DOHH2 (cell line): ENCODE measurements around the gene MMAB.

Experiments
- H3F3A ChIP-seq: fragments of 200-600 bp; sonication (generic), shearing (Covaris generic); 2 replicates; pipeline ENCODE4 v1.6.0; 2016; ENCODE audit warnings: antibody characterized with exemption, mild to moderate bottlenecking; ENCODE audit not compliant: control insufficient read depth, insufficient read depth
- H3K27ac ChIP-seq: fragments of 200-600 bp; sonication (generic); 2 replicates; pipeline ENCODE4 v1.5.1; 2014; ENCODE audit warnings: low read depth, mild to moderate bottlenecking, low read length, moderate library complexity
- H3K27me3 ChIP-seq: fragments of 200-600 bp; sonication (generic); 2 replicates; pipeline ENCODE4 v1.6.1; 2014; ENCODE audit warnings: mild to moderate bottlenecking, low read length, mixed read lengths; ENCODE audit not compliant: control insufficient read depth
- H3K36me3 ChIP-seq: fragments of 200-600 bp; sonication (generic); 2 replicates; pipeline ENCODE4 v1.6.1; 2014; ENCODE audit warnings: mild to moderate bottlenecking, low read length, moderate library complexity, mixed read lengths; ENCODE audit not compliant: control insufficient read depth
- H3K4me1 ChIP-seq: fragments of 200-600 bp; sonication (generic); 2 replicates; pipeline ENCODE4 v1.6.1; 2014; ENCODE audit warnings: mild to moderate bottlenecking, low read length, mixed read lengths; ENCODE audit not compliant: control insufficient read depth
- H3K4me2 ChIP-seq: fragments of 200-600 bp; sonication (generic); 2 replicates; pipeline ENCODE4 v1.6.0; 2014; ENCODE audit warnings: mild to moderate bottlenecking, low read length, moderate library complexity
- H3K4me3 ChIP-seq: fragments of 200-600 bp; sonication (generic); 2 replicates; pipeline ENCODE4 v1.5.1; 2014; ENCODE audit warnings: mild to moderate bottlenecking, low read length, mixed read lengths
- H3K79me2 ChIP-seq: fragments of 200-600 bp; sonication (generic); 2 replicates; pipeline ENCODE4 v1.6.1; 2014; ENCODE audit warnings: mild to moderate bottlenecking, low read length, mixed read lengths; ENCODE audit not compliant: control insufficient read depth
- H3K9me2 ChIP-seq: fragments of 200-600 bp; sonication (generic); replicated peaks from 2 replicates; pipeline ENCODE4 v1.6.1; 2014; ENCODE audit warnings: mild to moderate bottlenecking, low read length, mixed read lengths; ENCODE audit not compliant: control insufficient read depth
- H3K9me3 ChIP-seq: fragments of 200-600 bp; sonication (generic); 2 replicates; pipeline ENCODE4 v1.6.1; 2014; ENCODE audit warnings: antibody characterized with exemption, low read length, mixed read lengths; ENCODE audit not compliant: control insufficient read depth, insufficient read depth
- H4K20me1 ChIP-seq: fragments of 200-600 bp; sonication (generic); 2 replicates; pipeline ENCODE4 v1.6.0; 2014; ENCODE audit warnings: low read depth, mild to moderate bottlenecking, antibody characterized with exemption, low read length, moderate library complexity; ENCODE audit not compliant: control insufficient read depth, insufficient read depth
- CTCF ChIP-seq: fragments of 200-600 bp; sonication (generic); IDR thresholded peaks from one replicate; pipeline ENCODE4 v1.5.1; 2014; ENCODE audit warnings: antibody characterized with exemption, mild to moderate bottlenecking, low read depth, low read length; ENCODE audit not compliant: poor library complexity, severe bottlenecking
- EZH2phosphoT487 ChIP-seq: fragments of 200-600 bp; sonication (generic); IDR thresholded peaks from 2 replicates; pipeline ENCODE4 v1.6.1; 2017; ENCODE audit warnings: borderline replicate concordance, mild to moderate bottlenecking, antibody characterized with exemption, low read length, moderate library complexity, mixed read lengths

MMAB gene

DNA sequence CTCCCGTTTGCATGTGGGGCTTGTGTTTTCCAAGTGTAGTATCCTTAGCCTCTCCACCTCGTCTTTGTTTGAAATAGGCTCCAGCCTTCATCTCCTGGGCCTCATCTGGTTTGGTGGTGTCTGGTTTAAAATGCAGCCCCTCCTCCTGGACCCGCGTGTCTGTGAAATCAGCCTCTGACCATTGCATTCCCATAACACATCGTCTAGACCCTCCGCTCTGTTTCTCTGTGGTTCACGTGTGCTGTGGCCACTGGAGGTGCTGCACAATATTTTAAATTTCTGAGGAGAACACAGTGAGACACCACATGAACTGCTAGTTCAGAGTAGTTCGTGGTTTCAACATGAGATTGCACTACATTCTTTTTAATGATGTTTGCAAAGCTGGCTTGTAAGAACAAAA, 60.3 kb downstream of the MMAB start:
- Histone ChIP-seq H3K27ac (no peak overlapping the region), H4K20me1 (no peaks in the 10 kb centered on the region), H3K4me3 (no peak overlapping the region), H3K4me2 (no peak overlapping the region), H3K27me3 (no peaks in the 10 kb centered on the region), H3K9me2 (no peaks in the 10 kb centered on the region), H3K4me1 (no peaks in the 10 kb centered on the region), H3K36me3 (peaks cover 21% of the 10 kb centered on the region), H3K9me3 (no peaks in the 10 kb centered on the region), H3K79me2 (no peaks in the 10 kb centered on the region), H3F3A (no peaks in the 10 kb centered on the region)
- no peak for TF ChIP-seq CTCF
- no peak for TF ChIP-seq EZH2phosphoT487

DNA sequence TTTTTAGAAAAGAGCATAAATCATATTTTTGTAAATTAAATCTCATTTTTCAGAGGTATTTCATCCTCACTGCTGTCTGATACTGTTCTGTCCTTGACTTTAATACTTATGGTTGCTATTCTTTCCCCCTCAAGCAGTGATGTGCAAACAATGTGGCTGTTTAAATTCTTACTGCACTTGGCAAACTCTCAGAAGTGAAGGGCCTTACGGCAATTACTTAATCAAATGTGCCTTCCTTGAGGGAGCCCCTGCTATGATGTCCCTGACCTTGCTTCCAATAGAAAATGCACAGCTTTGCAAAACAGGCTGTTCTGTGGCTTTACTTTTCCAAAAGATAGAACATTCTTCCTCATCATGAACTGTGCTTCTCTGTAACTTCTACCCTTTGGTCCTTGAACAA, 60.7 kb downstream of the MMAB start:
- Histone ChIP-seq H3K4me3 (no peak overlapping the region), H3K4me2 (no peak overlapping the region), H3K36me3 (peaks cover 23% of the 10 kb centered on the region), H4K20me1 (no peaks in the 10 kb centered on the region), H3K4me1 (no peaks in the 10 kb centered on the region), H3K9me2 (no peaks in the 10 kb centered on the region), H3F3A (no peaks in the 10 kb centered on the region), H3K27ac (no peak overlapping the region), H3K9me3 (no peaks in the 10 kb centered on the region), H3K27me3 (no peaks in the 10 kb centered on the region), H3K79me2 (no peaks in the 10 kb centered on the region)
- TF ChIP-seq EZH2phosphoT487, result no peak
- TF ChIP-seq CTCF, result no peak

DNA sequence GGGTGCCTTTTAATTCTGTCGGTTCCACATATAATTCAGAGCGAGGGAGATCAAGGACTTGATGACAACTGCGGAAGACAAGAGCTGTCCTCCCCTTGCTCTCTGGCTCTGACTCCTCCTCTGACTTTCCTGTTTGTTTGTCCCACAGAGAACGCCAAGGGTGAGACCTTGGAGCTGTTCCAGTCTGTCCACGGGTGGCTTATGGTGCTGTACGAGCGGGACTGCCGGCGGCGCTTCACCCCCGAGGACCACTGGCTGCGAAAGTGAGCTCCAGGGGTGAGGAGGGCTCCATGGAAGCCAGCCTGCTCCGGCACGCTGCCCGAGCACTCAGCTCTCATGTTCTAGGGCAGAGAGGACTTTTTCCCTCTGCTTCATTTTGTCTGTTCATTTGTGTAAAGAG, 63.1 kb downstream of the MMAB start:
- no peak for TF ChIP-seq EZH2phosphoT487
- no peak for TF ChIP-seq CTCF

DNA sequence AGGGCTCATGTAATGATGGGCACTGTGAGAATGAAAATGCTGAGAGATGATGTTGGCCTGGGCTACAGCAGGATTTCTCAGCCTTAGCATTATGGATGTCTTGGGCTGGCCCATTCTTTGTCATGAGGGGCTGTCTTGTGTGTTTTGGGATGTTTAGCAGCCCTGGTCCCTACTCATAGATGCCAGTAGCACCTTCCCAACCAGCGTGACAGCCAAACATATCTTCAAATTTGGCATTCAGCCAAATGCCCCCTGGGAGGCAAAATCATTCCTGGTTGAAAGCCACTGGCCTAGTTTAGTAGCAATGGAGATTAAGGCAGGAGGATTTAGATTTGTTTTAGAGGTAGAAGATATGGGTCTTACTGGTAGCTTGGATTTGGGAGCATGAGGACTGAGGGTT, 69.2 kb downstream of the MMAB start:
- Histone ChIP-seq H3K79me2 (no peaks in the 10 kb centered on the region), H3K36me3 (peaks cover 56% of the 10 kb centered on the region)
- TF ChIP-seq CTCF, result no peak
- no peak for TF ChIP-seq EZH2phosphoT487

More for the DNA sequence above, 63.1 kb downstream of the MMAB start:
- H3K79me2 ChIP-seq, result no peaks in the 10 kb centered on the region
- H3F3A ChIP-seq, result no peaks in the 10 kb centered on the region
- no peaks in the 10 kb centered on the region for H4K20me1 ChIP-seq
- no peaks in the 10 kb centered on the region for H3K9me3 ChIP-seq
- no peak overlapping the region for H3K27ac ChIP-seq
- peaks cover 35% of the 10 kb centered on the region for H3K36me3 ChIP-seq
- H3K4me1 ChIP-seq, result no peaks in the 10 kb centered on the region
- H3K4me2 ChIP-seq, result no peak overlapping the region
- no peaks in the 10 kb centered on the region for H3K9me2 ChIP-seq
- no peak overlapping the region for H3K4me3 ChIP-seq
- H3K27me3 ChIP-seq, result no peaks in the 10 kb centered on the region

More for the DNA sequence above, 69.2 kb downstream of the MMAB start:
- Histone ChIP-seq H3F3A (no peaks in the 10 kb centered on the region), H3K9me3 (no peaks in the 10 kb centered on the region), H3K27me3 (no peaks in the 10 kb centered on the region), H3K27ac (no peak overlapping the region), H3K4me3 (no peak overlapping the region), H4K20me1 (no peaks in the 10 kb centered on the region), H3K4me2 (no peak overlapping the region), H3K4me1 (no peaks in the 10 kb centered on the region), H3K9me2 (no peaks in the 10 kb centered on the region)
